Liver (tissue), 9 donors: Measurements from ENCODE around the gene KIF4A. TPM values are rescaled to one million over a fixed set of nuclear protein-coding genes. Genes with fewer than 3 reads are reported as not detected.

Source experiments
- DNase-seq: peaks from one replicate; pipeline ENCODE4 v3.0.0-alpha.2; 2017; ENCODE audit warnings: low spot score
- H3K27ac ChIP-seq, 2 donors: one replicate each; pipeline ENCODE4 v1.7.0; 2013; ENCODE audit warnings: inconsistent platforms in 2 of 2, low read length in 2 of 2, control low read depth in 1 of 2, low read depth in 1 of 2, mild to moderate bottlenecking in 1 of 2
- H3K27me3 ChIP-seq, 4 donors: one replicate each; pipeline versions ENCODE4 v1.6.1 to v1.7.0; 2013; ENCODE audit warnings: low read length in 3 of 4, inconsistent platforms in 1 of 4, mild to moderate bottlenecking in 1 of 4, moderate library complexity in 1 of 4; ENCODE audit not compliant: control insufficient read depth in 4 of 4, insufficient read depth in 4 of 4
- H3K36me3 ChIP-seq, 4 donors: one replicate each; pipeline versions ENCODE4 v1.6.1 to v1.7.0; 2013; ENCODE audit warnings: low read length in 3 of 4, mild to moderate bottlenecking in 3 of 4, low read depth in 1 of 4, moderate library complexity in 1 of 4; ENCODE audit not compliant: control insufficient read depth in 4 of 4, insufficient read depth in 3 of 4
- H3K4me1 ChIP-seq, 4 donors: one replicate each; pipeline versions ENCODE4 v1.6.1 to v1.7.0; 2013; ENCODE audit warnings: low read length in 3 of 4, mild to moderate bottlenecking in 3 of 4, moderate library complexity in 1 of 4; ENCODE audit not compliant: control insufficient read depth in 4 of 4, insufficient read depth in 4 of 4
- H3K4me3 ChIP-seq, 3 donors: one replicate each; pipeline versions ENCODE4 v1.6.1 to v1.7.0; 2013; ENCODE audit warnings: low read length in 3 of 3, control low read depth in 1 of 3, low read depth in 1 of 3, mild to moderate bottlenecking in 1 of 3
- H3K9ac ChIP-seq, 2 donors: one replicate each; pipeline ENCODE4 v1.7.0; 2013; ENCODE audit warnings: low read length in 2 of 2, mild to moderate bottlenecking in 2 of 2, moderate library complexity in 2 of 2, control low read depth in 1 of 2, low read depth in 1 of 2
- H3K9me3 ChIP-seq, 4 donors: one replicate each; pipeline versions ENCODE4 v1.6.1 to v1.7.0; 2013; ENCODE audit warnings: low read length in 3 of 4; ENCODE audit not compliant: control insufficient read depth in 4 of 4
- ATF3 ChIP-seq: IDR thresholded peaks from 2 replicates; pipeline ENCODE4 v1.6.1; 2016; ENCODE audit warnings: antibody characterized with exemption
- CTCF ChIP-seq: fragments of 150-350 bp; IDR thresholded peaks from 2 replicates; pipeline ENCODE4 v1.5.1; 2017; ENCODE audit warnings: improper control_type of control experiment, low read depth, low read length; ENCODE audit not compliant: missing input control
- FOXA1 ChIP-seq: IDR thresholded peaks from 2 replicates; pipeline ENCODE4 v1.6.1; 2016; ENCODE audit warnings: antibody characterized with exemption
- FOXA2 ChIP-seq: IDR thresholded peaks from 2 replicates; pipeline ENCODE4 v1.6.1; 2016; ENCODE audit warnings: antibody characterized with exemption
- GABPA ChIP-seq, 2 donors: IDR thresholded peaks in 1 of 2; conservative IDR thresholded peaks in 1 of 2; 2 replicates each; pipeline ENCODE4 v1.6.1; 2016; ENCODE audit warnings: antibody characterized with exemption in 2 of 2, mild to moderate bottlenecking in 1 of 2, moderate library complexity in 1 of 2
- HNF4A ChIP-seq, 2 donors: conservative IDR thresholded peaks; 2 replicates each; pipeline ENCODE4 v1.6.1; 2016; ENCODE audit warnings: antibody characterized with exemption in 2 of 2, mild to moderate bottlenecking in 2 of 2
- JUND ChIP-seq, 2 donors: IDR thresholded peaks; 2 replicates each; pipeline ENCODE4 v1.6.1; 2016; ENCODE audit warnings: antibody characterized with exemption in 2 of 2
- MAX ChIP-seq: IDR thresholded peaks from 2 replicates; pipeline ENCODE4 v1.6.1; 2016; ENCODE audit warnings: antibody characterized with exemption
- NR2F2 ChIP-seq: IDR thresholded peaks from 2 replicates; pipeline ENCODE4 v1.6.1; 2016; ENCODE audit warnings: antibody characterized with exemption
- RAD21 ChIP-seq, 2 donors: IDR thresholded peaks; 2 replicates each; pipeline ENCODE4 v1.6.1; 2016; ENCODE audit warnings: antibody characterized with exemption in 2 of 2, mild to moderate bottlenecking in 2 of 2
- REST ChIP-seq: IDR thresholded peaks from 2 replicates; pipeline ENCODE4 v1.6.1; 2016; ENCODE audit warnings: antibody characterized with exemption, mild to moderate bottlenecking
- RXRA ChIP-seq, 2 donors: IDR thresholded peaks; 2 replicates each; pipeline ENCODE4 v1.6.1; 2017 to 2018; ENCODE audit warnings: antibody characterized with exemption in 2 of 2, mild to moderate bottlenecking in 1 of 2
- TAF1 ChIP-seq: conservative IDR thresholded peaks from 2 replicates; pipeline ENCODE4 v1.6.1; 2016; ENCODE audit warnings: antibody characterized with exemption, mild to moderate bottlenecking
- YY1 ChIP-seq: IDR thresholded peaks from 2 replicates; pipeline ENCODE4 v1.6.1; 2016; ENCODE audit warnings: antibody characterized with exemption, mild to moderate bottlenecking
- WGBS: extraction: QIAGEN DNeasy Blood & Tissue Kit; methylation state at CpG from one replicate; pipeline ENCODE4 v1.1.7; 2013; 5-methylcytosine and 5-hydroxymethylcytosine counted together
- polyA plus RNA-seq, 2 donors: library from polyadenylated mRNA; stranded (reverse) in 1 of 2; unstranded in 1 of 2; fragments of 200-250 nt in 1 of 2; fragments of >200 nt in 1 of 2; fragmentation: Nextera tagmentation in 1 of 2; extraction: Ambion mirVana in 1 of 2; gene quantifications; one replicate each; pipeline versions ENCODE4 v1.2.1 to v1.2.3, GENCODE V29; 2013 to 2015
- total RNA-seq, 2 donors: library from RNA; depleted of rRNA; stranded (reverse); fragments of >200 nt; gene quantifications; one replicate each; pipeline ENCODE4 v1.2.3, GENCODE V29; 2014
- TF ChIP-seq, protein P1 (sequence below): IDR thresholded peaks from 2 replicates; pipeline ENCODE4 v1.6.1; 2016; ENCODE audit warnings: antibody characterized with exemption
- donor health status: healthy.
- donor health status: healthy.
- donor health status: healthy.
- donor health status: healthy.
- donor health status: healthy.

The KIF4A gene
- total and polyA plus RNA-seq, 4 donors = under 0.01 to 17.3 (median 0.50) TPM

GRCh38 chrX:70424801-70425200 is 134.9 kb downstream of the KIF4A start:
- Histone ChIP-seq H3K9me3 (no peaks in the 10 kb centered on the region), H3K9ac (no peak overlapping the region), H3K27ac (no peak overlapping the region), H3K27me3 (peaks cover 0 to 4% (median 0%) of the 10 kb centered on the region in 4 donors), H3K36me3 (no peaks in the 10 kb centered on the region), H3K4me3 (no peak overlapping the region), H3K4me1 (no peaks in the 10 kb centered on the region)
- no peak for DNase-seq
- 95% methylated on average over 10 of the region's 10 CpGs for WGBS
- no peak for TF ChIP-seq ATF3
- no peak for TF ChIP-seq YY1
- no peak for TF ChIP-seq RAD21 (IDR thresholded peaks at IDR 0.05)
- TF ChIP-seq, protein P1, sequence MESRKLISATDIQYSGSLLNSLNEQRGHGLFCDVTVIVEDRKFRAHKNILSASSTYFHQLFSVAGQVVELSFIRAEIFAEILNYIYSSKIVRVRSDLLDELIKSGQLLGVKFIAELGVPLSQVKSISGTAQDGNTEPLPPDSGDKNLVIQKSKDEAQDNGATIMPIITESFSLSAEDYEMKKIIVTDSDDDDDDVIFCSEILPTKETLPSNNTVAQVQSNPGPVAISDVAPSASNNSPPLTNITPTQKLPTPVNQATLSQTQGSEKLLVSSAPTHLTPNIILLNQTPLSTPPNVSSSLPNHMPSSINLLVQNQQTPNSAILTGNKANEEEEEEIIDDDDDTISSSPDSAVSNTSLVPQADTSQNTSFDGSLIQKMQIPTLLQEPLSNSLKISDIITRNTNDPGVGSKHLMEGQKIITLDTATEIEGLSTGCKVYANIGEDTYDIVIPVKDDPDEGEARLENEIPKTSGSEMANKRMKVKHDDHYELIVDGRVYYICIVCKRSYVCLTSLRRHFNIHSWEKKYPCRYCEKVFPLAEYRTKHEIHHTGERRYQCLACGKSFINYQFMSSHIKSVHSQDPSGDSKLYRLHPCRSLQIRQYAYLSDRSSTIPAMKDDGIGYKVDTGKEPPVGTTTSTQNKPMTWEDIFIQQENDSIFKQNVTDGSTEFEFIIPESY = no peak
- TF ChIP-seq FOXA1 = no peak
- TF ChIP-seq MAX = no peak
- no peak for TF ChIP-seq NR2F2
- TF ChIP-seq CTCF = no peak
- no peak for TF ChIP-seq JUND (IDR thresholded peaks at IDR 0.05)
- no peak for TF ChIP-seq FOXA2
- TF ChIP-seq HNF4A (conservative IDR thresholded peaks at IDR 0.05) = no peak
- no peak for TF ChIP-seq REST

DNA sequence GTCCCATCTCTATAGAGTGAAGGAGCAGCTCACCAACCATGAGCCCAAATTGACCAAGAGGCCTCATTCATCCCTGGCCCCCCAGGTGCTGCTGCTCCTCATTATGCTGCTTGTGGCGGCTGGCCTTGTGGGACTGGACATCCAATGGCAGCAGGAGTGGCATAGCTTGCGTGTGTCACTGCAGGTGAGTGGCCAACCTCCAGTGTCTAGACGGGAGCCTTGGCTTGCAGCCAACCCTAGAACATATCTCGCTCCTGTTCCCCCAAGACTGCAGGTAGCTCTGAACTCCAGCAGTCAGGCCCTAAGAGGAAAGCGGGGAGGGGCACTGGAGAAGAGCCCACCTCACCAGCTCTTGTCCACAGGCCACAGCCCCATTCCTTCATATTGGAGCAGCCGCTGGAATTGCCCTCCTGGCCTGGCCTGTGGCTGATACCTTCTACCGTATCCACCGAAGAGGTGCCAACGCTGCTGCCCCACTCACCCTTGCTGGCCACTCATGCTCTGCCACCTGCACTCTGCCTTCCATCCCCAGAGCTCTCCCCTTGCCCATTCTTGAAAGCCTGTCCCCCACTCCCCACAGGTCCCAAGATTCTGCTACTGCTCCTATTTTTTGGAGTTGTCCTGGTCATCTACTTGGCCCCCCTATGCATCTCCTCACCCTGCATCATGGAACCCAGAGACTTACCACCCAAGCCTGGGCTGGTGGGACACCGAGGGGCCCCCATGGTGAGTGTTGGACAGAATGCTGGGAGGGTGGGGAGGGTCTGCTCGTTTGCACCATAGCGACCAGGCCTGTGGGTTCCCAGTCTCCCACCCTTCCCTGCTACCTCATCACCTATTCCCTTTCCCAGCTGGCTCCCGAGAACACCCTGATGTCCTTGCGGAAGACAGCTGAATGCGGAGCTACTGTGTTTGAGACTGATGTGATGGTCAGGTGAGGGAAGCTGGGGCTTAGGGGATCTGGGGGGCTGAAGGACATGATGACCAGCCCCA is 136.7 kb downstream of the KIF4A start:
- Histone ChIP-seq H3K27ac (no peak overlapping the region), H3K36me3 (no peaks in the 10 kb centered on the region), H3K4me3 (no peak overlapping the region), H3K27me3 (peaks cover 0 to 4% (median 0%) of the 10 kb centered on the region in 4 donors), H3K9me3 (no peaks in the 10 kb centered on the region), H3K9ac (no peak overlapping the region), H3K4me1 (no peaks in the 10 kb centered on the region)
- WGBS = 92% methylated on average over 15 of the region's 15 CpGs
- DNase-seq = no peak
- TF ChIP-seq MAX = no peak
- TF ChIP-seq GABPA (IDR thresholded peaks at IDR 0.05 in 1 of 2, conservative IDR thresholded peaks at IDR 0.05 in 1 of 2) = no peak
- TF ChIP-seq NR2F2 = no peak
- no peak for TF ChIP-seq TAF1
- no peak for TF ChIP-seq REST
- TF ChIP-seq, protein P1 = no peak
- TF ChIP-seq RXRA (IDR thresholded peaks at IDR 0.05) = no peak
- no peak for TF ChIP-seq JUND (IDR thresholded peaks at IDR 0.05)
- no peak for TF ChIP-seq YY1
- no peak for TF ChIP-seq HNF4A (conservative IDR thresholded peaks at IDR 0.05)
